Spleen (tissue), 11 donors: ENCODE measurements around the gene ANKS1B. TPM values are rescaled to one million over a fixed set of nuclear protein-coding genes. Genes with fewer than 3 reads are reported as not detected.

Experiments
- DNase-seq: peaks from one replicate; pipeline ENCODE4 v3.0.0-alpha.2; 2020
- H3K27ac ChIP-seq, 8 donors: fragments of 200-600 bp; sonication (generic) in 7 of 8; 1 replicate in 4 of 8; 2 replicates in 4 of 8; pipeline versions ENCODE4 v1.5.0 to v1.8.0; 2016 to 2021; ENCODE audit warnings: inconsistent platforms in 4 of 8, mild to moderate bottlenecking in 4 of 8, moderate library complexity in 1 of 8
- H3K27me3 ChIP-seq, 7 donors: fragments of 200-600 bp; sonication (generic) in 6 of 7; replicated peaks in 1 of 7; 1 replicate in 4 of 7; 2 replicates in 3 of 7; pipeline versions ENCODE4 v1.5.0 to v1.8.0; 2016 to 2021; ENCODE audit warnings: inconsistent platforms in 3 of 7, mild to moderate bottlenecking in 1 of 7
- H3K36me3 ChIP-seq, 6 donors: fragments of 200-600 bp; sonication (generic) in 5 of 6; 1 replicate in 4 of 6; 2 replicates in 2 of 6; pipeline versions ENCODE4 v1.5.0 to v1.8.0; 2016 to 2021; ENCODE audit warnings: inconsistent platforms in 2 of 6
- H3K4me1 ChIP-seq, 6 donors: fragments of 200-600 bp; sonication (generic) in 5 of 6; 1 replicate in 3 of 6; 2 replicates in 3 of 6; pipeline versions ENCODE4 v1.5.0 to v1.8.0; 2016 to 2021; ENCODE audit warnings: inconsistent platforms in 3 of 6
- H3K4me3 ChIP-seq, 8 donors: fragments of 200-600 bp; sonication (generic) in 7 of 8; 1 replicate in 4 of 8; 2 replicates in 4 of 8; pipeline versions ENCODE4 v1.5.0 to v1.8.0; 2016 to 2021; ENCODE audit warnings: inconsistent platforms in 4 of 8, mild to moderate bottlenecking in 4 of 8, moderate library complexity in 2 of 8
- H3K9me3 ChIP-seq, 8 donors: fragments of 200-600 bp; sonication (generic) in 7 of 8; 1 replicate in 4 of 8; 2 replicates in 4 of 8; pipeline versions ENCODE4 v1.5.0 to v1.8.0; 2016 to 2021; ENCODE audit warnings: inconsistent platforms in 4 of 8
- POLR2A ChIP-seq, 3 donors: fragments of 450-650 bp; IDR thresholded peaks; one replicate each; pipeline ENCODE4 v1.5.1; 2017; ENCODE audit warnings: antibody characterized with exemption in 3 of 3, mild to moderate bottlenecking in 1 of 3
- POLR2AphosphoS5 ChIP-seq, 3 donors: sonication (generic); formaldehyde crosslinking; IDR thresholded peaks; one replicate each; pipeline ENCODE4 v1.5.1; 2017; ENCODE audit warnings: antibody characterized with exemption in 3 of 3
- WGBS, 5 donors: extraction: QIAGEN DNeasy Blood & Tissue Kit in 3 of 5; methylation state at CpG; one replicate each; pipeline versions ENCODE4 v1.1.5 to v1.1.7; 2013 to 2018; 5-methylcytosine and 5-hydroxymethylcytosine counted together
- intact Hi-C: fragments of 100-400 bp; cut with DNase I; formaldehyde crosslinking; loops from one replicate; pipeline ENCODE4 v1.15.0; 2023; ENCODE audit warnings: low total_unique reads
- polyA plus RNA-seq, 3 donors: library from polyadenylated mRNA; stranded (reverse); fragments of 200-250 nt; gene quantifications; one replicate each; pipeline ENCODE4 v1.2.1, GENCODE V29; 2013
- total RNA-seq, 7 donors: library from RNA; depleted of rRNA in 3 of 7; stranded (reverse); fragments of >200 nt in 3 of 7; fragmentation: NEBNext Ultra II Directional in 4 of 7; extraction: Animal tissue kit (Norgen Biotek cat#: 25700) in 4 of 7; gene quantifications; one replicate each; pipeline versions ENCODE4 v1.1.0 to v1.2.1, GENCODE V29; 2016 to 2021
- TF ChIP-seq, protein P1 (sequence below), 11 experiments: fragments of 200-600 bp in 7 of 11; fragments of 450-650 bp in 4 of 11; sonication (generic) in 4 of 11; IDR thresholded peaks in 8 of 11; conservative IDR thresholded peaks in 3 of 11; 1 replicate in 7 of 11; 2 replicates in 4 of 11; pipeline versions ENCODE4 v1.4.0 to v1.8.0; 2016 to 2021; ENCODE audit warnings: antibody characterized with exemption in 11 of 11, inconsistent platforms in 4 of 11, mild to moderate bottlenecking in 1 of 11
- donor health status: healthy with polysubstance abuse.
- donor health status: DM: no; HTN: no; CAD: no; lungs with moderate emphysema.
- donor health status: DM: no; HTN: no; CAD: no.
- donor health status: Bipolar disorder and iron deficiency.
- donor health status: healthy.
- donor health status: DM: no; HTN: no; CAD: no.
- donor health status: DM: yes; HTN: yes; CAD: no.

The ANKS1B gene
- total and polyA plus RNA-seq, 10 donors, result 0.21 to 8.0 (median 4.2) TPM

DNA sequence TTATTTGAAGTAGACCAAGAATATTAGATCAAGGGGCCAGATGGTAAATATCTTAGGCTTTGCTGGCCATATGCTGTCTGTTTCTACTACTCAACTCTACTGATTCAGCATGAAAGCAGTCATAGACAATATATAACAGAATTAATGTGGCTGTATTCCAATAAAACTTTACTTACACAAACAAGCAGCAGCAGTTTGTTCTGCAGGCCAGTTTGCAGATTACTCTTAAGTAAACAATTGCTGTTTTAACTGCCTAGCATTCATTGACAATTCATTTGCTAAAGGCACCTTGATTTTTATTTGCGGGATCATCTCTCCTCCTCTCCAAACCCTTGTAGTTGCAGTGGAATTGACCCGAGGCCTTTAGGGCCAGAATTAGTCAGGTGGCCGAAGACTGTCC is 431.3 kb downstream of the ANKS1B start:
- Histone ChIP-seq H3K36me3 (no peaks in the 10 kb centered on the region), H3K27ac (no peak overlapping the region), H3K9me3 (peaks cover 0 to 14% (median 0%) of the 10 kb centered on the region in 8 donors), H3K4me3 (no peak overlapping the region), H3K4me1 (no peaks in the 10 kb centered on the region), H3K27me3 (no peaks in the 10 kb centered on the region)
- TF ChIP-seq POLR2A (IDR thresholded peaks at IDR 0.05), result no peak
- TF ChIP-seq, protein P1, sequence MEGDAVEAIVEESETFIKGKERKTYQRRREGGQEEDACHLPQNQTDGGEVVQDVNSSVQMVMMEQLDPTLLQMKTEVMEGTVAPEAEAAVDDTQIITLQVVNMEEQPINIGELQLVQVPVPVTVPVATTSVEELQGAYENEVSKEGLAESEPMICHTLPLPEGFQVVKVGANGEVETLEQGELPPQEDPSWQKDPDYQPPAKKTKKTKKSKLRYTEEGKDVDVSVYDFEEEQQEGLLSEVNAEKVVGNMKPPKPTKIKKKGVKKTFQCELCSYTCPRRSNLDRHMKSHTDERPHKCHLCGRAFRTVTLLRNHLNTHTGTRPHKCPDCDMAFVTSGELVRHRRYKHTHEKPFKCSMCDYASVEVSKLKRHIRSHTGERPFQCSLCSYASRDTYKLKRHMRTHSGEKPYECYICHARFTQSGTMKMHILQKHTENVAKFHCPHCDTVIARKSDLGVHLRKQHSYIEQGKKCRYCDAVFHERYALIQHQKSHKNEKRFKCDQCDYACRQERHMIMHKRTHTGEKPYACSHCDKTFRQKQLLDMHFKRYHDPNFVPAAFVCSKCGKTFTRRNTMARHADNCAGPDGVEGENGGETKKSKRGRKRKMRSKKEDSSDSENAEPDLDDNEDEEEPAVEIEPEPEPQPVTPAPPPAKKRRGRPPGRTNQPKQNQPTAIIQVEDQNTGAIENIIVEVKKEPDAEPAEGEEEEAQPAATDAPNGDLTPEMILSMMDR (IDR thresholded peaks at IDR 0.05 in 8 of 11, conservative IDR thresholded peaks at IDR 0.05 in 3 of 11), result no peak
- no peak for TF ChIP-seq POLR2AphosphoS5 (IDR thresholded peaks at IDR 0.05)
- intact Hi-C loops, result no loop called here
- WGBS, 5 donors, result 57 to 90% (median 73%) methylated on average over 3 of the region's 3 CpGs
- DNase-seq, result no peak

DNA sequence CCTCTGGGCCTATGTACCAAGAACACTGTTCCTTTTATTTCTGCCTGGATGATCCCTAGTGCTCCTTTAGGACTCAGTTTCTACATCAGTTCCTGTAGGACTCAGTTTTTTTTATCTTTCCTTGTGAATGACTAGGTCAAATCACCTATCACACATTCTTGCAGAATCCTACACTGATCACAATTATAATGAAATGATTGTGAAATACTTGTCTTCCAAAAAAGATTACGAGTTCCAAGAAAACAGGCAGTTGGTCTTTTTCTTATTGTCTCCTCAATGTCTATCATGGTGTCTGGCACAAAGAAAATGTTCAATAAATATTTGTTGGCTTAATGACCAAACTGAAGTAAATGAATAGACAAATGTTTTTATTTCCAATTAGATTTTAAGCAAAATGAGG is 432.7 kb downstream of the ANKS1B start:
- DNase-seq, result no peak
- intact Hi-C loops, result no loop called here
- Histone ChIP-seq H3K4me3 (no peak overlapping the region), H3K36me3 (no peaks in the 10 kb centered on the region), H3K9me3 (peaks cover 0 to 5% (median 0%) of the 10 kb centered on the region in 8 donors), H3K27me3 (no peaks in the 10 kb centered on the region), H3K4me1 (no peaks in the 10 kb centered on the region), H3K27ac (no peak overlapping the region)
- TF ChIP-seq, protein P1 (IDR thresholded peaks at IDR 0.05 in 8 of 11, conservative IDR thresholded peaks at IDR 0.05 in 3 of 11), result no peak
- TF ChIP-seq POLR2A (IDR thresholded peaks at IDR 0.05) (no peak), POLR2AphosphoS5 (IDR thresholded peaks at IDR 0.05) (no peak)
- WGBS, 5 donors, result 70 to 86% (median 83%) methylated on average over 1 of the region's 1 CpG

DNA sequence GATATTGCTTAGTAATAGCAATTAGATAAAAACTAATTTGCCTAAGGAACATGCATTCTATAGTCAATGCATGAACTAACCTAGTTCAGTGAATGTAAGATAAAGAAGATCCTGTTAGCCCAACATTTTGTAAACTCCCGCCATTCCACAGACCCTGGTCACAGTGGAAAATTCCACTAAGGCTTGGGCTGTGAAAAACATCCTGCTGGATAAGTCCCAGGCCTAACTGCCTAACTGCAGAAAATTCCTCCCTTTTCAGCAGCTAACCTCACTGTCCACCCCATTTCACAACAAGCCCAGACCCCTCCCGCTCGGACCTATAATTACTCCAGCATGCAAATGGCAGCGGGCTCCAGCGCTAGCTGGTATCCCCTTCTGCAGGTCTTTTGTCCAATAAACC is 435.1 kb downstream of the ANKS1B start:
- intact Hi-C loops, result no loop called here
- Histone ChIP-seq H3K4me3 (no peak overlapping the region), H3K27ac (no peak overlapping the region), H3K4me1 (no peaks in the 10 kb centered on the region), H3K9me3 (no peaks in the 10 kb centered on the region), H3K27me3 (no peaks in the 10 kb centered on the region), H3K36me3 (no peaks in the 10 kb centered on the region)
- TF ChIP-seq, protein P1 (IDR thresholded peaks at IDR 0.05 in 8 of 11, conservative IDR thresholded peaks at IDR 0.05 in 3 of 11), result no peak
- TF ChIP-seq POLR2AphosphoS5 (IDR thresholded peaks at IDR 0.05) (no peak), POLR2A (IDR thresholded peaks at IDR 0.05) (no peak)
- DNase-seq, result no peak
- 82 to 96% (median 93%) methylated on average over 5 of the region's 5 CpGs for WGBS, 5 donors

DNA sequence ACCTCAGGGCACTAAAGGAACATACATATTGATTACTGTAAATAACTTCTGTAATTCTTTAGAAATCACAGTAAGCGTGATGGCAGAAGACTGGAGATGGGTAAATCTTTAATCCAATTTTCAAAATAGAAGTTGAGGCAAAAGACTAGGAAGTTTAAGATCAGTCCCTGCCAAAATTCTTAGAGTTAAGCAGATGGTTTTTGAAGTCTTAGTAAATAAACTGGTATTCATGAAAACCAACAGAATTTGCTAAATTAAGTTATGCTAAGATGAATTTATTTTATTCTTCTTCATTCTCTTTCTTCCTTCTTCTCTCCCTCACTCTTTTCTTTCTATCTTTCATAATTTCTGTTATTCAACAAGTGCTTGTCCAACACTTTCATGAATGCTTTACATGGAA is 435.5 kb downstream of the ANKS1B start:
- TF ChIP-seq POLR2AphosphoS5 (IDR thresholded peaks at IDR 0.05), result no peak
- no peaks in the 10 kb centered on the region for H3K36me3 ChIP-seq
- DNase-seq, result no peak
- no peaks in the 10 kb centered on the region for H3K9me3 ChIP-seq
- no peaks in the 10 kb centered on the region for H3K27me3 ChIP-seq
- no peak overlapping the region for H3K27ac ChIP-seq
- H3K4me1 ChIP-seq, result no peaks in the 10 kb centered on the region
- H3K4me3 ChIP-seq, result no peak overlapping the region
- intact Hi-C loops, result no loop called here
- 81 to 95% (median 89%) methylated on average over 1 of the region's 1 CpG for WGBS, 5 donors

DNA sequence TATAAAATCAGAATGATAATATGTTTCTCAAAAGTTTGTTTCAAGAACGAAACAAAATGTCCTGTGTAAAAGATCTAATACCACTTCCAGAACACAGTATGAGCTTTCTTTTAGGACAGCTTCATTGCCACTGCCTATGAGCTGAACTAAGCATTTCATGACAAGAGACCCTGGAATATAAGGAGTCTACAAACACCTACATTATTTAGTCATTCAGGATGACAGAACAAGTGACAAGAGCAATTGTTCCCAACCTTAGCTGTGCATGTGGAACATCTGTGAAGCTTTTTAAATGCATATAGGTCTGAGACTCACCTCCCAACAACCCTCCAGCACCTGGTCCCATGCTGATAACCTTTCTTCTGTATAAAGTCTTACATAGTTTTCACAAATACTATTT is 440.3 kb downstream of the ANKS1B start:
- TF ChIP-seq, protein P1 (IDR thresholded peaks at IDR 0.05 in 8 of 11, conservative IDR thresholded peaks at IDR 0.05 in 3 of 11), result no peak
- no peak for TF ChIP-seq POLR2AphosphoS5 (IDR thresholded peaks at IDR 0.05)
- TF ChIP-seq POLR2A (IDR thresholded peaks at IDR 0.05), result no peak
- H3K4me3 ChIP-seq, result no peak overlapping the region
- WGBS, 5 donors, result 46 to 61% (median 58%) methylated on average over 1 of the region's 1 CpG
- H3K27me3 ChIP-seq, result no peaks in the 10 kb centered on the region
- peaks cover 0 to 11% (median 5%) of the 10 kb centered on the region in 8 donors for H3K9me3 ChIP-seq
- no peaks in the 10 kb centered on the region for H3K36me3 ChIP-seq
- intact Hi-C loops, result no loop called here
- no peaks in the 10 kb centered on the region for H3K4me1 ChIP-seq
- no peak overlapping the region for H3K27ac ChIP-seq
- DNase-seq, result no peak
